ENCODE measurements around the gene DPCD.
"Not testable (repeated sequence)": the region's sequence is repeated elsewhere in the genome, so short reads cannot be mapped to it uniquely, and the experiment has no call there.

Gene DPCD

DNA sequence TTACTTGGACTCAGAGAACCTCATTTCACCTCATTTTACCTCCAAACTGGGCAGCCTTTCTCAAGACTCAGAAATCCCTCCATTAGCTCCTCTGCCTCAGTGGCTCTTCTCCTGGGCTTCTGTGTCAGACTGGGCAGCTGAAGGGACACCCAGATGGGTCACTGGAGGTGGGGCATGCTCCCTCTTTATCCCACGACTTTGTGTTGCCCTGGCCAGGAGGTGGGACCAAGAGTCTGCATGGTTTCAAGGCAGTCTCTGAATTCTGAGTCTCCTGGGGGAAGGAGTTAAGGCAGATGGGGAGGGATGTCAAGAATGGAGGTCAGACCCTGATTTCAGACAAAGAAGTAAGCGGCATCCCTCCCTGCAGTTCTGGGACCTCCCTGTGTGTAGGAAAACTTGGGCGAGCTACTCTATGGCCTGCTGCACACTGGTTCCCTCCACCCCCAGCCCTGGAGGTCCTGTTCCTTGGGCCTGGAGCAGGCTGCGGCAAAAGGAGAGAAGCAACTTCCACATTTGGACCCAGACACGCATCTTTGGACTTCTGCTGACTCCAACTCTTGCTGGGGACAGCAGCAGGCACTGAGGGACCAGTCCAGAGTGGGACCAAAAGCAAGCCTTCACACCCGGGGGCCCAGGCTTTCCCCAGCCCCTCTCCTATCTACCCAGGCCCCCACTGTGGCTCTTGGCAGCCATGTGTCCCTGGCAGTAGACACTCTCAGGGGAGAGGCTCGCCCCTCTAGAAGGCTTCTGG lies 10.8 kb upstream of the DPCD start:
- Histone ChIP-seq H3K4me1 (ENCODE audit: insufficient read depth, low read length) (peaks cover 12% of the 10 kb centered on the region; the same call in 1 of the 2 replicates), H3K27ac (ENCODE audit: low read length) (no peak overlapping the region), H3K36me3 (ENCODE audit: insufficient read depth, low read depth, low read length) (peaks cover 16% of the 10 kb centered on the region), H3K9me3 (ENCODE audit: insufficient read depth, low read depth, low read length) (0 out of 2 replicates have a peak, but pooled peaks cover 7% of the 10 kb centered on the region), H3K9ac (ENCODE audit: low read depth, low read length) (no peak overlapping the region), H3K27me3 (ENCODE audit: insufficient read depth, low read length) (peaks cover 16% of the 10 kb centered on the region), H3K4me3 (ENCODE audit: low read length) (no peak overlapping the region)

DNA sequence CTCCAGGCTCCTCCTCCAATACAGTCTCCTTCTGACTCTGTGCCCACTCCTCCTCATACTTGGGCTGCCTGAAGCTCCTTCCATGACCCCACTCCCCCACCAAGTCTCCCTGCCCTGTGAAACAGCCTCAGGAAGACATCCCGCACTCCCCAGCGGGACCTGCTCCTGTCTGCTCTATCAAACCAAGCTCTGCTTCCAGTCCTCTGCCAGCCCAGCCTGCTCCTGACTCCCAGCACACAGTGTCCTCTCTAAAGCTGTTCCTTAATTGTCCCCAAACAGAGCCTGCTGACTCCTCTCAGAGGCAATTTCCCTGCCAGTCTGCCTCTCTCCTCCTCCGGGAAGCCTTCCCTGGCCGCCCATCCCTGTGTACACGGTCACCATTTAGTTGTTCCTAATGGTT lies 9.9 kb upstream of the DPCD start:
- Histone ChIP-seq H3K9me3 (ENCODE audit: insufficient read depth, low read depth, low read length) (no peaks in the 10 kb centered on the region), H3K4me3 (ENCODE audit: low read length) (no peak overlapping the region), H3K4me1 (ENCODE audit: insufficient read depth, low read length) (peaks cover 12% of the 10 kb centered on the region; the same call in 1 of the 2 replicates), H3K9ac (ENCODE audit: low read depth, low read length) (no peak overlapping the region), H3K27me3 (ENCODE audit: insufficient read depth, low read length) (peaks cover 7% of the 10 kb centered on the region; the same call in 1 of the 2 replicates), H3K36me3 (ENCODE audit: insufficient read depth, low read depth, low read length) (peaks cover 24% of the 10 kb centered on the region), H3K27ac (ENCODE audit: low read length) (no peak overlapping the region)

DNA sequence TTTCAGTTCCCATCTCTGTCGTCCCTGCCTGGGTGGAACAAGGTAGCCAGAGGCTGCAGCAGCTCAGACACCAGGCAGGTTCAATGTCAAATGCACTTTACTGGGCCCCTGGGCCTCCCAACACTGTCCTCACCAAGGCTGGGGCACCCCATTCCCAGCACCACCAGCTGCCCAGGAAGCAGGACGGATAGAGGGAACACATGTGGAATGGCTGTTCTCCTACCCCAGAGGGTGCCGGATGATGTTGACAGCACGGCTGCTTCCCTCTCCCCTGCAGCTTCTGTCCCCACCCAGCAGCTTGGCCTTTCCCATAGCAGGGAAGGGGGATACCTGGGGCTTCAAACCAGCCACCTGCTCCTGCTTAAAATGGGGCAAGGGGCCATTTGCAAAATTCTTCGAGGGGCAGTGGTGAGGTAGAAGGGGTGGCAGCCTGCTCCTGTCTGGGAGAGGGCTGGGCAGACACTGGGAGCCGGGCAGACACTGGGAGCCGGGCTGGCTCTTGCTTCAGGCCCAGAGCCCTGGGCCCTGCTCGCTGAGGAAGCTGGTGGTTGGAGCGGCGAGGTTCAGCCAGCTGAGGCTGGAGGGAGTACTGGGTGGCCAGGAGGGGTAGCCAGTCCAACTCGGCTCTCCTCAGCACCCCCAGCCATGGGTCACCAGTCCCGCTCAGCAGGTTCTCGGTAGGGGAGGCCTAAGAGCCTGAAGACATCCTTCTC lies 9.2 kb upstream of the DPCD start:
- no peak overlapping the region for H3K4me3 ChIP-seq (ENCODE audit: low read length)
- H3K36me3 ChIP-seq (ENCODE audit: insufficient read depth, low read depth, low read length) = peaks cover 31% of the 10 kb centered on the region
- H3K4me1 ChIP-seq (ENCODE audit: insufficient read depth, low read length) = peaks cover 12% of the 10 kb centered on the region; the same call in 1 of the 2 replicates
- H3K9ac ChIP-seq (ENCODE audit: low read depth, low read length) = no peak overlapping the region
- H3K27ac ChIP-seq (ENCODE audit: low read length) = no peak overlapping the region
- no peaks in the 10 kb centered on the region for H3K27me3 ChIP-seq (ENCODE audit: insufficient read depth, low read length)
- H3K9me3 ChIP-seq (ENCODE audit: insufficient read depth, low read depth, low read length) = no peaks in the 10 kb centered on the region

DNA sequence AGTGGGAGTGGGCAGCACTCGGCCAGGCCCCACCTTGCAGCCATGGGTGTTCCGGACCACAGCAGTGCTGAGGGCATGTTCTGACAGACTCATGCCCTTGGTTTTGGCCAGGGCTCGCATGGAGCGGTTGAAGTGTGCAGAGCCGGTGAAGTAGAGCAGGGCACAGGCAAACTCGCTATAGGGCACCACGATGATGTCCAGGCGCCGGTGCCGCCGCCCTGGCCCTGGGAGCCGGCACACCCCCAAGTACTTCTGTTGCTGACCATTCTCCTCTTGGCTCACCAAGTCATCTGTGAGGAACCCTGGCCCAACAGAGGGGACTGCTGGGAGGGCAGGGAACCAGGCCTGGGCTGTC lies 8.6 kb upstream of the DPCD start:
- H3K27me3 ChIP-seq (ENCODE audit: insufficient read depth, low read length) = no peaks in the 10 kb centered on the region
- peaks cover 12% of the 10 kb centered on the region; the same call in 1 of the 2 replicates for H3K4me1 ChIP-seq (ENCODE audit: insufficient read depth, low read length)
- no peak overlapping the region for H3K27ac ChIP-seq (ENCODE audit: low read length)
- H3K4me3 ChIP-seq (ENCODE audit: low read length) = no peak overlapping the region
- H3K36me3 ChIP-seq (ENCODE audit: insufficient read depth, low read depth, low read length) = peaks cover 34% of the 10 kb centered on the region
- H3K9ac ChIP-seq (ENCODE audit: low read depth, low read length) = no peak overlapping the region
- H3K9me3 ChIP-seq (ENCODE audit: insufficient read depth, low read depth, low read length) = no peaks in the 10 kb centered on the region

DNA sequence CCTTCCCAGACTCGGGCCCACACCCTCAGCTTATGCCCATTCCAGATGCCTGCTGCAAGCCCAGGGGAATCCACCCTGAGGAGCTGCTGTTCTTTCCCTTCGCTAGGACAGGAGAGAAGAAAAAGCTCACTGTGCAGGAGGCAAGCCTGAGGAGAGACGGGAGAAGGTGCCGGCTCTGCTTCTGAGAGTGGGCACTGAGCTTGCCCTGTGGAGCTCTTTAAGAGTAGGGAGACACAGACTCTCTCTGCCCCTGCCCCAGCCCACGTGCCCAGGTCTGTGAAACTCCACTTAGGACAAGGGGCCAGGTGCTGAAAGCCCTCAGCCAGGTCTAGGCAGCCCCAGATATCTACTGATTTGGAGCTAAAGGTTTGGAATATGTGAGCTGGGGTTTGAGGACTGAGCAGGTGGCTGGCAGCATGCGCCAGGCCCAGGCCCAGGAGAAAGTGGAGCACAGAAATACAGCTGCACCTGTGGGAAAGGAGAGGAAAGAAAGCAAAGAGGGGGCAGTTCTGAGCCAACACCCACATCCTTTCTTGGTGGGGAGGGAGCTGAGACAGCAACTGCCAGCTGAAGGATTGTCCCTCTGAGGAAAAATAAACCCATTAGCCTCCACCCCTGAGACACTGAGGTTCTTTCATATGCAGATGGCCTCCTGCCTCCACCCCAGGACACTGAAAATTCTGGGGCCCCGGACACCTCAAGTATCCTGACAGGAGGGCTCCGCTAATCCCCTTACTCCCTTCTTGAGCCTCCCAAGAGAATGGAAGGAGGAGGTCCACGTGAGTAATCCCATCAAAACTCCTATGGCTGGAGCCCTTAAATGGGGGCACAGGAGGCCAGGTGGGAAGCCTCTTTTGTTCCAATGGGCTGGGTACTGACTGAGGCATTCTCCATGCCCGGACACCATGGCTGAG lies 7.4 kb upstream of the DPCD start:
- Histone ChIP-seq H3K27me3 (ENCODE audit: insufficient read depth, low read length) (no peaks in the 10 kb centered on the region), H3K4me3 (ENCODE audit: low read length) (0 out of 2 replicates have a peak overlapping the region, but pooled peaks have one; percentile 13), H3K9ac (ENCODE audit: low read depth, low read length) (no peak overlapping the region), H3K9me3 (ENCODE audit: insufficient read depth, low read depth, low read length) (no peaks in the 10 kb centered on the region), H3K27ac (ENCODE audit: low read length) (no peak overlapping the region), H3K4me1 (ENCODE audit: insufficient read depth, low read length) (peaks cover 12% of the 10 kb centered on the region; the same call in 1 of the 2 replicates), H3K36me3 (ENCODE audit: insufficient read depth, low read depth, low read length) (peaks cover 43% of the 10 kb centered on the region)

DNA sequence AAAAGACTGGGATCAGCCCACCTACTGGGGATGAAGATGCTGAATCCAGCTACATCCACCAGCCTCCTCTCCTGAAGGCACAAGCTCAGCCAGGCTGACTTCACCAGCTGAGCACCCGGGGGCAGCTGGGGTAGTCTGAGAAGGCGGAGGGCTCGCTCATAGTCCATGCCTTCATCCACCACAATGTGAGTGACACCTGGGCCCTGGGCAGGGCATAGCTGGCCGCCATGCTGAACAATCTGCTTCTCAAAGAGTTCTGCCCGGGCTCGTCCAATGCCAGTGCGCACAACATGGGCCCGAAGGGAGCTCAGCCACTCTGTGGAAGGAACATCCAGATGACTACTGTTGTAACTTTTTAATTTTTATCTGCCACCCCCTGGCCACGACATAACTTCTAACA lies 2.3 kb upstream of the DPCD start:
- H3K9me3 ChIP-seq (ENCODE audit: insufficient read depth, low read depth, low read length) = no peaks in the 10 kb centered on the region
- H3K27me3 ChIP-seq (ENCODE audit: insufficient read depth, low read length) = no peaks in the 10 kb centered on the region
- no peak overlapping the region for H3K4me3 ChIP-seq (ENCODE audit: low read length)
- H3K4me1 ChIP-seq (ENCODE audit: insufficient read depth, low read length) = peaks cover 11% of the 10 kb centered on the region; the same call in 1 of the 2 replicates
- H3K9ac ChIP-seq (ENCODE audit: low read depth, low read length) = no peak overlapping the region
- H3K36me3 ChIP-seq (ENCODE audit: insufficient read depth, low read depth, low read length) = peaks cover 27% of the 10 kb centered on the region
- no peak overlapping the region for H3K27ac ChIP-seq (ENCODE audit: low read length)

DNA sequence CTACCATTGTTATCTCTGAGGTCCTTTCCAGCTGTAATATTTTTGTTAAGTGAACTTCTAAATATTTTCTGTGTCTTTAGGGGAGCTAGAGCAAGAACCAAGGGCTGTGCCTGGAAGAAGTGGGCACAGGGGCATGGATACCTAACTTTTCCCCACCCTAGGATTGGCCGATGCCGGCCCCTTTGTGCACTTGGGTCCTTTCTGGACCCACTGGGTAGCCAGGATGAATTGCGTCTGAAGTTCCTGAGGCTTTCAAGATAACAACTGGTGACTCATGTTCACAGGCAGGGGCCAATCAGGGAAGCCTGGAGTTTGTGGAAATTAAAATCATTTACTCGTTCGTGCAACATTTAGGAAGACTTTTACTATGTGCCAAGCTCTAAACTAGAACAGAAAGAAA lies 758 bp downstream of the DPCD start:
- H3K27me3 ChIP-seq (ENCODE audit: insufficient read depth, low read length) = no peaks in the 10 kb centered on the region
- no peak overlapping the region for H3K27ac ChIP-seq (ENCODE audit: low read length)
- no peaks in the 10 kb centered on the region for H3K9me3 ChIP-seq (ENCODE audit: insufficient read depth, low read depth, low read length)
- peaks cover 12% of the 10 kb centered on the region; the same call in 1 of the 2 replicates for H3K36me3 ChIP-seq (ENCODE audit: insufficient read depth, low read depth, low read length)
- H3K9ac ChIP-seq (ENCODE audit: low read depth, low read length) = peak overlapping the region; percentile 66; the same call in 1 of the 2 replicates
- H3K4me1 ChIP-seq (ENCODE audit: insufficient read depth, low read length) = 0 out of 2 replicates have a peak, but pooled peaks cover 4% of the 10 kb centered on the region
- peak overlapping the region; percentile 78 for H3K4me3 ChIP-seq (ENCODE audit: low read length)

DNA sequence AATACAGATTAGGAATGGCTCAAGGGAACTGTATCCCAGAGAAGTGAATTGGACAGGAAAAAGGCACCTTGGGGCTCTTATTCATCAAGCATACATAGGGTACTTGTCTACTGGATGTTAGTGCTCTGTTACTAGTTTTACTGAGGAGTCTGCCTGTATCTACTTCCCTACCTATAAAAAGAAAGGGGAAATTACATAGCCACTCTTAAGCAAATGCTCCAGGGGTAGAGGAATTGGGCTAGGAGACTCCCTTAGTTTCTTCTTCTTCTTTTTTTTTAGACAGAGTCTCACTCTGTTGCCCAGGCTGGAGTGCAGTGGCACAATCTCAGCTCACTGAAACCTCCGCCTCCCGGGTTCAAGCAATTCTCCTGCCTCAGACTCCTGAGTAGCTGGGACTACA lies 5.2 kb downstream of the DPCD start:
- H3K4me3 ChIP-seq (ENCODE audit: low read length); H3K27me3 ChIP-seq (ENCODE audit: insufficient read depth, low read length); H3K27ac ChIP-seq (ENCODE audit: low read length): not testable (repeated sequence)

DNA sequence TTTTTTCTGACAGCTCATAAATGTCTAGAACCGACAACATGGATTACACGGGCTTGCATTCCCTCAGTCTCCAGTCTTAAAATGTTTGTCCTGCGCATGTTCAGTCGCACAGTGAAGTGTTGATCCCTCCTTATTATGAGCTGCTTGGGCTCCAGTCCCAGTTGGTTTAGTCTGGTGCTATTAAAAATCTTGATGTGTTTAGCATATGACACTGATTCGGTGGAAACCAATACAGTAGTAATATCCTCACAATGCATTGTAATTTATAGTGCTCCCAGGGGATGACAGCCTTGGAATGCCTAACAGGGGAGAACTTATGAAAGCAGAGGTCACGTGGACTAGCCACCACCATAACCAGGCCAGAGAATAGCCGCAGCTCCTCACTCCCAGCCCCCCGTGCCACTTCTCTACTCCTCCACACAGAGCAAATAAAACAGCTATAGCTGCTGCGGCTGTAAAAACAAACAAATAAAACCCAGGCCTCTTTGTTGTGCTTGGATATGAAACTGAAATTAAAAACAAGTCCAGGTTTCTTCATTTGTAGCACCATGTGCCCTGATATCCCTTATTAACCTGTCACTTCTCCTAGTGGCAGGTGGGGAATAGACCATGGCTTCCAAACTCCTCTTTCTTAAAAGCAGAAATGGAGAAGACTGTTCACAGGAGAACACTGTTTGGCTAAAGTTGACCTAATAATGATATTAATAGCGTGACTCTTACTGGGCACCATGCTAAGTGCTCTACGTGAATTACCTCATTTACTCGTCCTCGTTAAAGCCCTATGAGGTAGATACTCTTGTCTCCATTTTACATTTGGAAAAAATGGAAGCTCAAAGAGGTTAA lies 7.7 kb downstream of the DPCD start:
- Histone ChIP-seq H3K9ac (ENCODE audit: low read depth, low read length) (no peak overlapping the region), H3K27ac (ENCODE audit: low read length) (no peak overlapping the region), H3K36me3 (ENCODE audit: insufficient read depth, low read depth, low read length) (no peaks in the 10 kb centered on the region), H3K27me3 (ENCODE audit: insufficient read depth, low read length) (no peaks in the 10 kb centered on the region), H3K9me3 (ENCODE audit: insufficient read depth, low read depth, low read length) (no peaks in the 10 kb centered on the region), H3K4me1 (ENCODE audit: insufficient read depth, low read length) (no peaks in the 10 kb centered on the region), H3K4me3 (ENCODE audit: low read length) (no peak overlapping the region)

More for the DNA sequence above, 5.2 kb downstream of the DPCD start:
- H3K4me1 ChIP-seq (ENCODE audit: insufficient read depth, low read length); H3K36me3 ChIP-seq (ENCODE audit: insufficient read depth, low read depth, low read length); H3K9ac ChIP-seq (ENCODE audit: low read depth, low read length); H3K9me3 ChIP-seq (ENCODE audit: insufficient read depth, low read depth, low read length): not testable (repeated sequence)

DNA sequence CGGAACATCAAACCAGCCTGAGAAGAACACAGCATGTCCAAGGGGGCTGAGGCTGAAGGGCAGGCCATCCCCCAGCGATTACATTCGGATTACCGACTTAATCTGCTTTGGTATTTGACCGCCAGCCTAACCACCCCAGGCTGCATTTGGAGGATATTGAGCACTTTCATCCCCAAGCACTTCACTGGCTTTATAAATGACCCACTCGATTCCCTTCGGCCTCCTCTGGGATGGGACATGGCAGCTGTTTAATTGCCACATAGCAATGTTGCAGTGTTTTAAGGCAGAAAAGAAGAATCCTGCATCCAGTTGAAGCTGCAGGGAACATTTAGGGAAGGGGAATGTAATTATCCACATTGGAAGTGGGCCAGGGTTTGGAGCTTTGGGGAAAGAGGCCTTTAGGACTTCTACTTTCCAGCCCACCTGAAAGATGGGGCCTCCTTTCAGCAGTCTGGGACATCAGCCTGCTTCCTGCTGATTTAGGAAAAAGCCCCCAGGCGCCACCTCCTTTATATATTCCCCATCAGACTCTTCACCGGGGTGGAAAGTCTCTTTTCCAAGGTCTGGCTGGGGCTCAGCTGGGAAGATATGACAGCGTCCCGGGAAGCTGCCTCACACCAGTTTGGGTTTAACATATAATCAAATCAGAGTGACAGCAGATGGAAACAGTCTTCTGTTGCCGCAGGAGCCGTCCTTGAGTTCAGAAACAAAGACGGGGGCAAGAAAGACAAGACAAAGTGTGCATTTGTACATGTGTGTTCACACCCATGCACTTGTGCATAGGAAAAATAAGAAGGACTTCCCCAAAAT lies 9.2 kb downstream of the DPCD start:
- H3K9me3 ChIP-seq (ENCODE audit: insufficient read depth, low read depth, low read length) = no peaks in the 10 kb centered on the region
- H3K4me1 ChIP-seq (ENCODE audit: insufficient read depth, low read length) = peaks cover under 1% of the 10 kb centered on the region; the same call in 1 of the 2 replicates
- no peak overlapping the region for H3K27ac ChIP-seq (ENCODE audit: low read length)
- H3K36me3 ChIP-seq (ENCODE audit: insufficient read depth, low read depth, low read length) = no peaks in the 10 kb centered on the region
- no peaks in the 10 kb centered on the region for H3K27me3 ChIP-seq (ENCODE audit: insufficient read depth, low read length)
- H3K9ac ChIP-seq (ENCODE audit: low read depth, low read length) = no peak overlapping the region
- no peak overlapping the region for H3K4me3 ChIP-seq (ENCODE audit: low read length)

Data from iPS-20b (cell line).